Measurements from ENCODE around the gene AHRR. TPM values are rescaled to one million over a fixed set of nuclear protein-coding genes. Genes with fewer than 3 reads are reported as not detected.
A peak's percentile ranks its signal among the peaks of the same experiment; 100 is the strongest.
"Not testable (repeated sequence)": the region's sequence is repeated elsewhere in the genome, so short reads cannot be mapped to it uniquely, and the experiment has no call there.

The AHRR gene
- 22.7 and 23.7 TPM in 2 replicates for total RNA-seq

DNA sequence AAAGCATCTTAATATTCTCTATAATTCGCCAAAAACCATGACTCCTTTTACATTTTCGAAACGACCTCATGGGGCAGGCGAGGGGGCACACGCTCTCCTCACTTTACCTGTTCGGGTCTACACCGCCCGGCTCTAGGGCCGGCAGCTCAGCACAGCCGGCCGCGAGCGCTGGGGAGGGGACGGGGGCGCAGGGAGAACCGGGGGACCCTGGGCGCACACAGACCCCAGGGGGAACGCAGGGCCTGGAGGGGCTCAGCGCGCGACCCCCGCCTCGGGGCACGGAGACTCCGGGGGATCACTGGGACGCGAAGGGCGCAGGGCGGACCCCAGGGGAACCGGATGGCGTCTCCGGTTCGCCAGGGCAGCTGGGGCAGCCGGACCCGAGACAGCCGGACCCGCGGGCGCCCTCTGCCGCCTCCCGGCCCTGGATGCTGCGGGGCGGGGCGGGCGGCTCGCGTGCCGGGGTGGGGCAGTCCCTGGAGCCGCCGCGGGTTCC is at the start of gene AHRR:
Gene AHRR (plus strand): TSS at position 485 of the 496 bp plus-strand sequence. CDS start 22,189 bp downstream, outside the sequence.
- intact Hi-C loops (cut with micrococcal nuclease), result loop anchor here (1.0 kb wide), 2 partner anchors 50 to 111 kb away; partner anchors contain the start of gene PDCD6
- Mint-ChIP-seq H3K9me3 (no peaks in the 10 kb centered on the region), H3K36me3 (ENCODE audit: low read depth) (peaks cover 5% of the 10 kb centered on the region), H3K27ac (peak within 1 kb of the TSS; percentile 44), H3K4me3 (peak within 1 kb of the TSS; percentile 83), H3K4me1 (ENCODE audit: low read depth) (peaks cover 14% of the 10 kb centered on the region), H3K27me3 (ENCODE audit: insufficient read depth) (peaks cover 11% of the 10 kb centered on the region)
- peak; percentile 64 for DNase-seq (ENCODE audit: low spot score)

DNA sequence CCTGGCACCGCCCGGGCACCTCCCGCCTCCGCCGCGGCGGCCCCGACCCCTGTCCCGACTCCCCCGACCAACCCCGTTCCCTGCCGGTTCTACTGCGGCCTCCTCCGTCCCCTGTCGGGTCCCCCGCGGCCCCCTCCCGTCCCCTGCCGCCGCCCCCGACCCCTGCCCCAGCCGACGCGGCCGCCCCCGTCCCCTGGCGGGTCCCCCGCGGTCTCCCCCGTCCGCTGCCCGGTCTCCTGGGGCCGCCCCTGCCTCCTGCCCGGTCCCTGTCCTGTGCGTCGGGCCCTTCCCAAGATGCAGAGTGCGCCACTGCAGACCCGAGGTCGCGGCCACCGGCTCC is 49.7 kb upstream of the AHRR start:
- H3K4me1 Mint-ChIP-seq (ENCODE audit: low read depth), result peaks cover 24% of the 10 kb centered on the region
- H3K27me3 Mint-ChIP-seq (ENCODE audit: insufficient read depth); DNase-seq (ENCODE audit: low spot score); H3K9me3 Mint-ChIP-seq: not testable (repeated sequence)
- H3K27ac Mint-ChIP-seq, result peak overlapping the region; percentile 93
- intact Hi-C loops (cut with micrococcal nuclease), result loop anchor here (1.0 to 5.0 kb wide), 7 partner anchors 50 to 1361 kb away; partner anchors contain the start of genes AHRR and EXOC3
- H3K4me3 Mint-ChIP-seq, result peak overlapping the region; percentile 92
- peaks cover 36% of the 10 kb centered on the region for H3K36me3 Mint-ChIP-seq (ENCODE audit: low read depth)

DNA sequence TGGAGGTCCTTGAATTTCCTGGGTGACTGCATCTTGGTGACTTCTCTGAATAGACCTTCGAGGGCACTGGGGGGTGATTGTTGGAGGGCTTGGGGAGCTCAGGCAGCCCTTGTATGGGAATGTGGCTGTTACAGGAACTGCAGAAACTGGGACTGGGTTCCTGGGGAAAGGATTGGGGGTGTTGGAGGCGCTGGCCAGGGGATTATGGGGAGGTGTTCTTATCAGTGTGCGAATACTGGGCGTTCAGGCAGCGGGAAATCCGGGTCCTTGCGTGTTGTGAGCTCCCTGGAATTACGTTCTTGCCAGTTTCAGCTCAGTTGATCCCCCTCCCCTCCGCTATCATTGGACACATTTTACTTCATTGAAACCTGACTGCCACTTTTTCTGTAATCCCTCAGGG is 48.4 kb upstream of the AHRR start:
- Mint-ChIP-seq H3K27ac (peak overlapping the region; percentile 93), H3K4me3 (peak overlapping the region; percentile 92), H3K4me1 (ENCODE audit: low read depth) (peaks cover 24% of the 10 kb centered on the region), H3K36me3 (ENCODE audit: low read depth) (peaks cover 36% of the 10 kb centered on the region)
- intact Hi-C loops (cut with micrococcal nuclease), result loop anchor here (5.0 kb wide), 1 partner anchor 1359 kb away; no protein-coding TSS in a partner anchor
- DNase-seq (ENCODE audit: low spot score); H3K9me3 Mint-ChIP-seq; H3K27me3 Mint-ChIP-seq (ENCODE audit: insufficient read depth): not testable (repeated sequence)

DNA sequence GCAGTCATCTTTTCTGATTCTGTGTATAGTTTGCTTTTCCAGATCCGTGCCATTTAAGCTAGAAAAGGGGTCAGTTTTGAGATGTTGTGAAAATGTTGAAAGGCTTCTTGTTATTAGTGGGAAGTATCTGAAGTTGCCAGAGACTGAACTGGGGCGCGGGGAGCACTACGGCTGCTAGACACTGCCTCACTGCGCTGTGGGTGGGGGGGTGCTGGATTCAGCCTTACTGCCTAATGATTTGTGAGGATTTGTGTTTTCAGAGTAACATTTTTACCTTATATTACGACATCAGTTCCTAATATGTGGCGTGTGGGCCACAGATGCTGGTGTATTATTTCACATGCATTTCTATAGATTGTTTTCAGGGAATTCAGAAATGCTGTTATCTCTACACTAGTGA is 48.0 kb upstream of the AHRR start:
- H3K27me3 Mint-ChIP-seq (ENCODE audit: insufficient read depth); H3K9me3 Mint-ChIP-seq; DNase-seq (ENCODE audit: low spot score): not testable (repeated sequence)
- intact Hi-C loops (cut with micrococcal nuclease), result loop anchor here (5.0 kb wide), 1 partner anchor 1359 kb away; no protein-coding TSS in a partner anchor
- H3K36me3 Mint-ChIP-seq (ENCODE audit: low read depth), result peaks cover 36% of the 10 kb centered on the region
- H3K4me1 Mint-ChIP-seq (ENCODE audit: low read depth), result peaks cover 24% of the 10 kb centered on the region
- H3K4me3 Mint-ChIP-seq, result peak overlapping the region; percentile 92
- H3K27ac Mint-ChIP-seq, result peak overlapping the region; percentile 71

DNA sequence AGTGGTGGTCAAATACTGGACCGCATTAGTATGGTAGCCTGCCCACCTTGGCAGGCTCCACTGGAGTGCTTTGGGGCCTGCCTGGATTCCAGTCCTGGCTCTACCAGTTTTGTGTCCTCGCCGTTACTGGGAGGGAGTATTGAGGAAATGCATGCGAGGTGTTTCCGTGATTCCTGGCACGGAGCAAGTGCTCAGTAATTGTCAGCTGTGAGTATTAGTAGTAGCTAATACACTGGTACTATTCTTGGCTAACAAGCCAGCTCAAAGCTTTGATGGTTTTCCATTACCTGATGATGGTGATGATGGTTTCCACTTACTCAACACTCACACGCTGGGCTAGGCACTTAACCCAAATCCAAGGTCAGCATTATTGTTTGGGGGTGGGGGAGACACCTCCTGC is 47.2 kb upstream of the AHRR start:
- H3K4me3 Mint-ChIP-seq; H3K9me3 Mint-ChIP-seq; DNase-seq (ENCODE audit: low spot score); H3K27me3 Mint-ChIP-seq (ENCODE audit: insufficient read depth); H3K27ac Mint-ChIP-seq: not testable (repeated sequence)
- intact Hi-C loops (cut with micrococcal nuclease), result loop anchor here (5.0 kb wide), 1 partner anchor 1358 kb away; no protein-coding TSS in a partner anchor
- Mint-ChIP-seq H3K4me1 (ENCODE audit: low read depth) (peaks cover 24% of the 10 kb centered on the region), H3K36me3 (ENCODE audit: low read depth) (peaks cover 39% of the 10 kb centered on the region)

DNA sequence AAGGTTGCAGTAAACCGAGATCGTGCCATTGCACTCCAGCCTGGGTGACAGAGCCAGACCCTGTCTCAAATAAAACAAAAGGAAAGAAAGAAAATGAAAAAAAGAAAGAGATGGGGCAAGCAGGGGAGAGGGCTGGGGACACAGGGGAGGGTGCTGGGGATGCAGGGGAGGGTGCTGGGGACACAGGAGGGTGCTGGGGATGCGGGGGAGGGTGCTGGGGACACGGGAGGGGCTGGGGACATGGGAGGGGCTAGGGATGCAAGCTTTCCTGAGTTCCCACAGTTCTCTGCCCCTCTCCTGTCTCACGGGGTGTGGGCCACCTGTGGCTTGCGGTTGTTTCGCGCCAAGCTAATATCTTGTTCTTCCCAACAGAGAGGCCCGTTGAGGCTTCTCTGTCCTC is 42.9 kb upstream of the AHRR start:
- Mint-ChIP-seq H3K4me3 (no peak overlapping the region), H3K36me3 (ENCODE audit: low read depth) (peaks cover 28% of the 10 kb centered on the region)
- intact Hi-C loops (cut with micrococcal nuclease), result no loop called here

DNA sequence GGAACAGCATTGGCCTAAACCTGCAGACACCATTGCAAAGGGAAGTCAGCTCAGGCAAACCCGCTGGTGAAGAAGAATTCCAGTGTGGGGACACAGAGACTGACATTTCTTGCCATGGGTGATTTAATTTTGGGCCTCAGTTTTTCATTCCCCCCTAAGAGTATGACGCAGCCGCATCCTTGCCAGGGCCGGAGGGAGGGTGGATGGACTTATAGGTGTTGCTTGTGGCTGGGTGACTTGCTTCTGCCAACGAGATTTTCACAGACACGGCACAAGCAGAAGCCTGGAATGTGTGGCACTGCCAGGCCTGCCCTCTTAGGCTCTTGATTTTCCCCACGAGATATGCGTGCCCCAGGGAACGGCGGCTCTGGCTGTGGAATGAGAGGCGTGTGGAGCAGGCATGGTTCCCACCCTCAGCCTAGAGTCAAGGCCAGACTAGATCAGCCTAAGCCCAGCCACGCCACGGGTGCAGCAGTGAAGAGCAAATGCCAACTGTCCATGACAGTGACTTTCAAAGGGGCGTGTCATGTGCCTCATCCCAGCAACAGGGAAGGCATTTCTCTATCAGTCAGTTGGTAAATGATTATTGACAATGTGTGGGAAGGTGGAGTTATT is 42.4 kb upstream of the AHRR start:
- intact Hi-C loops (cut with micrococcal nuclease); H3K4me1 Mint-ChIP-seq (ENCODE audit: low read depth); H3K27ac Mint-ChIP-seq; DNase-seq (ENCODE audit: low spot score); H3K4me3 Mint-ChIP-seq; H3K27me3 Mint-ChIP-seq (ENCODE audit: insufficient read depth); H3K9me3 Mint-ChIP-seq: not testable (repeated sequence)
- peaks cover 26% of the 10 kb centered on the region for H3K36me3 Mint-ChIP-seq (ENCODE audit: low read depth)

More for the DNA sequence above, 42.9 kb upstream of the AHRR start:
- H3K27me3 Mint-ChIP-seq (ENCODE audit: insufficient read depth), result no peaks in the 10 kb centered on the region
- H3K27ac Mint-ChIP-seq, result no peak overlapping the region
- peaks cover 7% of the 10 kb centered on the region for H3K4me1 Mint-ChIP-seq (ENCODE audit: low read depth)
- no peak for DNase-seq (ENCODE audit: low spot score)
- no peaks in the 10 kb centered on the region for H3K9me3 Mint-ChIP-seq

DNA sequence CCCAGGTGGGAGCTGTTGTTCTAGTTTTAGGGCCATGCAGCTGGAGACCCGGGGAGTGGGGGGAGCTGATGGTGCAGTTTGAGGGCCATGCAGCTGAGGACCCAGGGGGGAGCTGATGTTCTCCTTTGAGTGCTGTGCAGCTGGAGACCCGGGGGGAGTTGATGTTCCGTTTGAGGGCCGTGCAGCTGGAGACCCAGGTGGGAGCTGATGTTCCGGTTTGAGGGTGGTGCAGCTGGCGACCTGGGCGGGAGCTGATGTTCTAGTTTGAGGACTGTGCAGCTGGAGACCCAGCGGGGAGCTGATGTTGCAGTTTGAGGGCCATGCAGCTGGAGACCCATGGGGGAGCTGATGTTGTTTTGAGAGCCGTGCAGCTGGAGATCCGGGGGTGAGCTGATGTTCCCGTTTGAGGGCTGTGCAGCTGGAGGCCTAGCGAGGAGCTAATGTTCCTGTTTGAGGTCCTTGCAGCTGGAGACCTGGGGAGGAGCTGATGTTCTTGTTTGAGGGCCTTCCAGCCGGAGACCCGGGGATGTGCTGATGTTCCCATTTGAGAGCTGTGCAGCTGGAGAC is 35.4 kb upstream of the AHRR start:
- Mint-ChIP-seq H3K9me3 (no peaks in the 10 kb centered on the region), H3K4me3 (no peak overlapping the region), H3K27me3 (ENCODE audit: insufficient read depth) (no peaks in the 10 kb centered on the region), H3K27ac (no peak overlapping the region), H3K4me1 (ENCODE audit: low read depth) (no peaks in the 10 kb centered on the region), H3K36me3 (ENCODE audit: low read depth) (peaks cover 15% of the 10 kb centered on the region)
- DNase-seq (ENCODE audit: low spot score), result no peak
- intact Hi-C loops (cut with micrococcal nuclease), result no loop called here

DNA sequence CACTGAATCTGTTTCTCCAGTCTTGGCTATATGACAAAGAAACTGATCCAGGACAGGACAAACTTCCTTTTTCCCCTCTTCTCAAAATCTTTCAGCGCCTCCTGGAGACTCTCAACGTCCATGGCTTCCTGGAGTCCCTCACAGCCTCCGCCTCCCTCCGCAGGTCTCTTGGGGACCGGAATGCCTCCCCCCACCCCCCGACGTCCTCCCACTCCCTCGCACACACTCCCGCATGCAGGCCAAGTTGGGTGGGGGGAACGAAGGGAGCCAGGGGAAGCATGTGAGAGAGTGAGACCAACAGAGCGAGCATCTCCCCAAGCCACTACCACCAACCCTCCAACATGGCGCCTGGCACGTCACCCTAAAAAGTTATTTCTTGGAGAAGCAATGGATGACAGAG is 31.3 kb upstream of the AHRR start:
- H3K4me3 Mint-ChIP-seq; H3K27me3 Mint-ChIP-seq (ENCODE audit: insufficient read depth); H3K4me1 Mint-ChIP-seq (ENCODE audit: low read depth); H3K27ac Mint-ChIP-seq; DNase-seq (ENCODE audit: low spot score); intact Hi-C loops (cut with micrococcal nuclease); H3K9me3 Mint-ChIP-seq: not testable (repeated sequence)
- peaks cover 26% of the 10 kb centered on the region for H3K36me3 Mint-ChIP-seq (ENCODE audit: low read depth)

DNA sequence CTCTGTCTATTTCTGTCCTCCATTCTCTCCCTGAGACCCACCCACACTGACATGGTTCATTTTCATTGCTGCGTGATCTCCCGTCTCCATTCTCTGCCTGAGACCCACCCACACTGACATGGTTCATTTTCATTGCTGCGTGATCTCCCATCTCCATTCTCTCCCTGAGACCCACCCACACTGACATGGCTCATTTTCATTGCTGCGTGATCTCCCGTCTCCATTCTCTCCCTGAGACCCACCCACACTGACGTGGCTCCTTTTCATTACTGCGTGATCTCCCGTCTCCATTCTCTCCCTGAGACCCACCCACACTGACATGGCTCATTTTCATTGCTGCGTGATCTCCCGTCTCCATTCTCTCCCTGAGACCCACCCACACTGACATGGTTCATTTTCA is 30.2 kb upstream of the AHRR start:
- peaks cover 22% of the 10 kb centered on the region for H3K36me3 Mint-ChIP-seq (ENCODE audit: low read depth)
- DNase-seq (ENCODE audit: low spot score); H3K4me3 Mint-ChIP-seq; H3K27ac Mint-ChIP-seq; intact Hi-C loops (cut with micrococcal nuclease); H3K9me3 Mint-ChIP-seq; H3K27me3 Mint-ChIP-seq (ENCODE audit: insufficient read depth): not testable (repeated sequence)
- peaks cover 12% of the 10 kb centered on the region for H3K4me1 Mint-ChIP-seq (ENCODE audit: low read depth)

DNA sequence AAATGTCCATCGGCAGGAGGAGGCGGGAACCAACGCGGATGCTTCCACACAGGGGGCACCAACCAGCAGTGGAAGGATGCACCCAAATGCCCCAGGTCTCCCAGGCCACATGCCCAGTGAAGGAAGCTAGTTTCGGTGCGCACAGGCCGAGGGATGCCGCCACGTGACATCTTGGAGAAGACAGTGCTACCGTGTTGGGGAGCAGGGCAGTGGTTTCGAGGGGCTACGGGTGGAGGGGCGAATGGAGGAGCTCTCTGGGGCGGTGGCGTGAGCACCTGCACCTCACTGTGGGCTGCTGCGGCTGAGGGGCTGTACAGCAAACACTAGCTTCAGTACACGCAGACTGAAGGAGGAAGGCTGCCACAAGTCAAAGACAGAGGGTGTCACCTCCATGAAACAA is 26.7 kb upstream of the AHRR start:
- H3K27me3 Mint-ChIP-seq (ENCODE audit: insufficient read depth); intact Hi-C loops (cut with micrococcal nuclease); H3K9me3 Mint-ChIP-seq; H3K27ac Mint-ChIP-seq; H3K4me3 Mint-ChIP-seq; DNase-seq (ENCODE audit: low spot score): not testable (repeated sequence)
- Mint-ChIP-seq H3K4me1 (ENCODE audit: low read depth) (peaks cover 26% of the 10 kb centered on the region), H3K36me3 (ENCODE audit: low read depth) (peaks cover 19% of the 10 kb centered on the region)

DNA sequence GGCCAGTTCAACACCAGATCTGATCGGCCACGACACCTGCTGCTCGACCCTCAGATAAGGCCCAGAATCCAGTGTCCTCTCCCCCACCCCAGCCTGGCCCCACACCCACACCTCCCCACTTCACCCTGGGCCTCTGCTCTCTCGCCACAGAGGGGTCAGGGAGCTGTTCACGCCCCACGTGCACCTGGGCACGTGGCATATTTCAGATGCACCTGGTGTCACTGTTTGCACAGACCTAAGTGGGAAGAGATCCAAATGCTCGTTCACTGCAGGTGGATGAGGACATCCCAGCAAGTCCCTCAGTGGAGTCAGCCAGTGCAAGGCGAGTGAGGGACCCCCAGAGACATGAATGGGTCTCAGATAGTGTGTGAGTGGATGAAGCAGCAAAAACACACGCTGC is 25.3 kb upstream of the AHRR start:
- not testable (repeated sequence) for H3K9me3 Mint-ChIP-seq, H3K27ac Mint-ChIP-seq
- H3K36me3 Mint-ChIP-seq (ENCODE audit: low read depth), result peaks cover 17% of the 10 kb centered on the region

DNA sequence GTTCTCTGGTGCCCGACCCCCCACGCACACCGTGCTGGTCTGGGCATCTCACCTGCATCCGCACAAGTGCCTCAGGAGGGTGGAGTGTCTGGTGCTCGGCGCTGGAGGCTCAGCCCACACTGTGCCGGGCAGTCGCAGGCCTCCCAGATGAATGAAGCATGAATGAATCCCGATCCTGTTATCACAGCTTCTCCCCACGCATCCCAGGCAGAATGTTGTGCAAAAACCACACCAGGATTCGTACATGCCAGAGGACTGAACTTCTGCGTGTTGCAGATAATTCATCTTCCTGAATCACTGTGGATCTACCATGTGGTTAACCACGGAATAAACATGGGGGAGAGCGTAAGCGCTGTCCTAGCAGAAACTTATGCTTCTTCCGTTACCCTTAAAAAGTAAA is 24.6 kb upstream of the AHRR start:
- Mint-ChIP-seq H3K4me3 (peak overlapping the region; percentile 11), H3K36me3 (ENCODE audit: low read depth) (peaks cover 15% of the 10 kb centered on the region), H3K4me1 (ENCODE audit: low read depth) (peaks cover 20% of the 10 kb centered on the region)
- DNase-seq (ENCODE audit: low spot score); H3K27ac Mint-ChIP-seq; intact Hi-C loops (cut with micrococcal nuclease); H3K27me3 Mint-ChIP-seq (ENCODE audit: insufficient read depth); H3K9me3 Mint-ChIP-seq: not testable (repeated sequence)

More for the DNA sequence above, 25.3 kb upstream of the AHRR start:
- H3K27me3 Mint-ChIP-seq (ENCODE audit: insufficient read depth); DNase-seq (ENCODE audit: low spot score); intact Hi-C loops (cut with micrococcal nuclease); H3K4me3 Mint-ChIP-seq: not testable (repeated sequence)
- H3K4me1 Mint-ChIP-seq (ENCODE audit: low read depth), result peaks cover 26% of the 10 kb centered on the region

All from activated T-helper 1 cell treated with anti-CD3 and anti-CD28 coated beads, Interleukin-12 subunit alpha, Interleukin-12 subunit beta, Interleukin-2, Interleukin-4 antibody, amounts not matched to agents 30 ng/mL and 10 ng/mL and 1 ng/mL, durations not matched to agents 14 hours and 24 hours and 36 hours (primary cell).